GM23248 (cell line): ENCODE results near the gene GPC1.

ENCODE experiments used
- EZH2 ChIP-seq: fragments of 200-600 bp; sonication (generic); IDR thresholded peaks from 2 replicates; pipeline ENCODE4 v1.6.1; 2018; ENCODE audit warnings: antibody characterized with exemption, mild to moderate bottlenecking; ENCODE audit not compliant: insufficient read depth, poor library complexity, severe bottlenecking
- EZH2phosphoT487 ChIP-seq: fragments of 200-600 bp; sonication (generic); IDR thresholded peaks from 2 replicates; pipeline ENCODE4 v1.6.1; 2018; ENCODE audit warnings: antibody characterized with exemption, moderate library complexity, mild to moderate bottlenecking, low read depth; ENCODE audit not compliant: insufficient read depth

DNA sequence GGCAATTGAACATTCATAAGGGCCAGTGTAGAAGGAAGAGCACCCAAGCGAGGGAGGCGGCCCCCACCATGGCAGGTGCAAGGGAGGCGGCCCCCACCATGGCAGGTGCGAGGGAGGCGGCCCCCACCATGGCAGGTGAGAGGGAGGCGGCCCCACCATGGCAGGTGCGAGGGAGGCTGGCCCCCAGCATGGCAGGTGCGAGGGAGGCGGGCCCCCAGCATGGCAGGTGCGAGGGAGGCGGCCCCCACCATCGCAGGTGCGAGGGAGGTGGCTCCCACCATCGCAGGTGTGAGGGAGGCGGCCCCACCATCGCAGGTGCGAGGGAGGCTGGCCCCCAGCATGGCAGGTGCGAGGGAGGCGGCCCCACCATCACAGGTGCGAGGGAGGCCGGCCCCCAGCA is 24.7 kb upstream of the GPC1 start:
- TF ChIP-seq EZH2 (no peak), EZH2phosphoT487 (no peak)
